ENCODE results near the gene C12orf75.
"Not testable (repeated sequence)": the region's sequence is repeated elsewhere in the genome, so short reads cannot be mapped to it uniquely, and the experiment has no call there.

C12orf75 gene

DNA sequence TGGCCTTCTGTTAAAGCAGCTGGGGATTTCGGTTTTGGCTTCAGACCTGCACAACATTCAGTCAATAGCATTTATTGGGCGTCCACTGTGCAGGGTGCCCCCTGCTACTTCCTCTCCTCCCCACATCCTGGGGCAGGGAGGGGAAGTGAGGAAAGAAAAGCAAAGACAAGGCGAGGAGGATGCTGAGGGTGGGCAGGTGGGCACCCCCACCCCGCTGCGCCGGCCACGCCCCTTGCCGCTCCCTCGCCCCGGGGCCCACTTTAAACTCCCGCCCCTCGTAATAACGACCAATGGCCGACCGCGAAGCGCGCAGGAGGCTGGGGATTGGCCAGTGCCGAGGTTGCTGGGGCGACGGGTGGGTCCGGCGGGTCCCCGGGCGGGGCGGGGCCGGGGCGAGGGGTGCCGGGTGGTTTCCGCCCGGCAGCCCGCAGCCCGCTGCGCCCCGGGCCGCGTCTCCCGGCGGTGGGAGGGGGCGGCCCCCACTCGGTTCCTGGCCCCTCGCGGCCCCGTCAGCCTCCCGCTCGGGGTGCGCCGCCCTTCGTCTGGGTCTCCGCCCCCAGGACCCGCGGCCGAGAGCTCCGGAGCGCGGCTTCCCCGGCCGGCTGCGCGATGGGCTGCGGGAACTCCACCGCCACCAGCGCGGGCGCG is at the start of gene C12orf75:
C12orf75 (plus strand) TSS at position 409 of the 648 bp plus-strand sequence; CDS start at position 610, 201 bp downstream.
- ATAC-seq (peak; percentile 97), DNase-seq (peak; percentile 92)

DNA sequence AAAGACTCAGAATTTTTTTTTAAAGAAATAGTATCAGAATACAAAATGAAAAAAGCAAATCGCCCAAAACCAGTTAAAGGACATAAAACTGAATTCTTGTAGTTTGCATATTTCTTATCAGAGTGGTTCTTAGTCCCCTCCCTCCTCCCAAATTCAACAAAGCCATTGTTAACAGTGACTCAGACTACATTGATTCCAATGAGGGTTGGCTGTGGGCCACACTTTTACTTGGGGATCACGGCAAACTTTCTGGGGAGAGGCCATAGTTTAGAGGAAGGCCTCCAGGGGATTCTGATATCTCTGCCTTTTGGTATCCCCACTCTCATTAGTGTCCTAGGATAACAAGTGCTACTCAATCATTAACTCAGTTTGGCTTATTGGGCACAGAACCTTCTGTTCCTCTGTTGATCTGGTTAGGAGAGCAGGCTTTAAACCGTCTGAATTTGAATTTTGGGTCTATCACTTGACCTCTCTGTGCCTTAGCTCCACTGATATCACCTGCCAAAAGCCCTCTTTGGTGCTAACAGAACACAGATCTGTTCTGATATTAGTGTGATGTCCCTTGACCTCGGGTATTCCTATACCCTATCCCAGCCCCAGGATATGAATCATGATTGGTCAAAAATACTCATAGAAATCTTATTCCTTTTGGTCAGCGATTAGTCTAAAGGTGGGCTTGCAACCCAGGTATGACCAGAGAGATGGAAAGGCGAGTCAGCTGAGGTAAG is 49.4 kb upstream of the C12orf75 start:
- DNase-seq = no peak
- no peak for ATAC-seq

DNA sequence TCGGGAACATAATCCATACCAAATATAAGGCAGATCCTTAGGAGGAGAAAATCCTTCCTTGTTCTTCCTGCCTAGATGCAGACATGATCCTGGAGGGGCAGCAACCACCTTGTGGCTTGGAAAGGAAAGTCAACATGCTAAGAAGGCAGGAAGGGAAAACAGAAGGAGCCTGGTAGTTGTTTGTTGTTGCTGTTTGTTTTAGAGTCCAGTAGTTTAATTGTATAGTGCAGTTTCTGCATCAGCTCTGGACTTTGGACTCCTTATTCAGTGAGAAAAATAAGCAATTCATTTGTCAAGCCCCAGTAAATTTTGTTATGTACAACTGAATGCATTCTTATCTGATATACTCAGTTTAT is 48.8 kb upstream of the C12orf75 start:
- ATAC-seq (no peak), DNase-seq (no peak)

DNA sequence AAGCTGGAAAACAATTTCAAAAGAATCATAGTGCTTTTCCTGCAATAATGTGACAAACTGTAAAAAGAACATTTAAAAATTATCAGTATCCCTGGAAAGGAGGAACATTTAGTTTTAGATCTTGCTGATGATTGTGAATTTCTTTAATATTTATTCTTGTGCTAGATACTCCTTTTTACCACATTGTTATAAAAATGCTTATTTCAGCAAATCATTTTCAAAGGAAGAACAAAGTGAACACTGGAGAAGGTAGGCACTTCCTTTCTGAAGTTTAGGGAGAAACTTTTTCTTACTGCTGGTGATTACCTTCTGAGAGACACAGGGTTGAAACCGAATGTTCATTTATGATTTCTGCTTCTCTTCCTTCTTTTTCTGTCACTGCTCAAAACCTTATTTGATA is 45.1 kb upstream of the C12orf75 start:
- DNase-seq (no peak), ATAC-seq (no peak)

DNA sequence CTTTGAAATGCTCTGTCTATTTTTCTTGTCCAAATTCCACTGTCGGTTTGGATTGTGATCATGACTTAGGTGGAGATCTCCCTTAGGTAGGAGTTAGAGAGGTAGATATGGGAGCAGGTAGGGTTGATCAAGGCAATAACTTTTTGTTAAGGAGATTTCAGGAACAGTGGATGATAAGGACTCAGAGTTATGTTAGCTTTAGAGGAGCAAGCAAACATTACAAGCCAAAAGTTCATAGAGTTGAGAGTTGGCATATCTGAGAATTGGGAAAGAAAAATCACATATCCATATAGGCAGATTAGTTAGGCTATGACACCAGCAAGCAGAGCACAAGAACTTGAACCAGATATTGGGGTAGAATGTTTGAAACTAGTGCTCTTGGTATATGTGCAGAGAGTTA is 43.1 kb upstream of the C12orf75 start:
- no peak for DNase-seq
- no peak for ATAC-seq

DNA sequence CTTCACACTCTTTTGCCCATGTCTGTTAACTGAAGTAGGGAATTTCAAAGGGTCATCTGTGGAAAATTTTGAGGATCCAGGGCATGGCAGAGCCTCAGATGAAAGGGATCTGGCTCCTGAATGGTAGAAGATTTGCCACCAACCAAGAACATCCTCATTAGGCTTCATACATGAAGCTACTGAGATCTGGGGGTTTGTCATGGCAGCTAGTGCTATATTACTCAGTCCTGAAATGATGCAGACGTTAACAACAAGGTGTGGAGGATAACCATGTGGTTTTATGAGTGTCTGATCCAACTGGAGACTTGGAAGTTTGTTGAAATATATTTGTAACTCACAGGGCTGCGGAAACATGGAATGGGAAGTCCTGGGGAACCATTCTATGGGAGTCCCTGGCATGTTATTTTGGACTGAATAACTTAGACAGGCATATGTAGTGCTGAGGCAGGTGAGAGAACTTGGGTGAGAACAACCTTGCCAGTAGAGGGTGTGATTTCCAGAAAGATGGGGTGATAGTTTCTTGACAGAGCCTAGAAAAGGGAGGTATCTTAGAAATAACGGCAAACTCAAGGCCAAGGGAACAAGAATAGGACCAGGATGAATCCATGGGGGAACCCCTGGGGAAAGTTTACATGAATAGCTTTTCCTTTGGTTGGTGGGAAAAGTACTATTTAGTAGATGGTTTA is 42.0 kb upstream of the C12orf75 start:
- DNase-seq (no peak), ATAC-seq (no peak)

DNA sequence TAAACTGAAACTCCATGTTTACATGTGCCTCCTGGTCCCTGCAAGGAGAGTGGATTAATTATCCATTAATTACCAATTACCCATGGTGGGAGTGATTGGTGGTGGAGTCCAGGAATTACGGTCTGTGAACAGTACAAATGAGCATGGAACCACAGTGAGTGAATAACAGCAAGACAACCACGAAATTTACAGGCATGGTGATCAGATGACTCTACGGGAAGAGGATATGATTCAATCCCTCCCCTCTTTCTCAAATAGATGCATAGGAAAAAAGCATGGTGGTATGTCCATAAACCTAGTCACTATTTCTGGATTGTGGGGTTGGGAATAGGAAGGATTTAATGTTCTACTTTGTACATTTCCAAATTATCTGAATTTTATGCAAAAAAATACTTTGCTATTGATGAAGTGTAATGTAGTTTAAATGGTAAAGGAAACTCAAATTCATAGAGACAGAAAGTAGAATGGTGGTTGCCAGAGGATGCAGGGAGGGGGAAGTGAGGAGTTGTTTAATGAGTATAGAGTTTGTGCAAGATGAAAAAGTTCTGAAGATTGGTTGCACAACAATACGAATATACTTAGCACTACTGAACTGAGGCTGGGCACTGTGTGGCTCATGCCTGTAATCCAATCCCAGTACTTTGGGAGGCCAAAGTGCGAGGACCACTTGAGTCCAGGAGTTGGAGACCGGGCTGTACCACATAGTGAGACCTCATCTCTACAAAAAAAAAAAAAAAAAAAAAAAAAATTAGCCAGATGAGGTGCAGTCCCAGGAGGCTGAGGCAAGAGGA is 41.2 kb upstream of the C12orf75 start:
- ATAC-seq (no peak), DNase-seq (no peak)

DNA sequence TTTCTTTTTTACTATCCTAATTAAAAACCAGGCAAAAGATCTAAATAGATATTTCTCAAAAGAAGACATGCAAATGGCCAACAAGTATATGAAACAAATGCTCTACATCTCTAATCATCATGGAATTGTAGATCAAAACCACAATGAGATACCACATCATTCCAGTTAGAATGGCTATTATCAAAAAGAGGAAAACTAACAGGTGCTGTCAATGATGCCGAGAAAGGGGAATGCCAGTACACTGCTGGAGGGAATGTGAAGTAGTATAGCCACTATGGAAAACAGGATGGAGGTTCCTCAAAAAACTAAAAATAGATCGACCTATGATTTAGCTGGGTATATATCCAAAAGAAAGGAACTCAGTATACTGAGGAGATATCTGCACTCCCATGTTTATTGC is 39.0 kb upstream of the C12orf75 start:
- ATAC-seq (no peak), DNase-seq (no peak)

DNA sequence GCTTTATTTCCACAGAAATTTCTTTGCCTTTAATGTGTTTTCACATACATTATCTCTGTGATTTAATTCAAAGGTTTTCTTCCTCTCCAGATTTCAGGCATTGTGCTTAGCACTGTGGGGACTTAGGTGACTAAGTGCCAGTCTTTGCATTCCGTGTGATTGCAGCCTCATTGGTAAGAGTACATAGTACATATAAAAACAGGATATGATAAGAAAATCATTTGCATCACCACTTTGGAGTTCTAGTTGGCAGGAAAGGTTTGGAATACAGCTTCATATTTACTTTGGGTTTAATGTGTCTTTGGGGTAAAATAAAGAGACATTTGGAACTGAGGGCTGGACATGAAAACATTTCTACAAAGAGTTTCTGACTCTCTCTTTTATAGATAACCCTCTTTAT is 37.8 kb upstream of the C12orf75 start:
- DNase-seq (no peak), ATAC-seq (no peak)

DNA sequence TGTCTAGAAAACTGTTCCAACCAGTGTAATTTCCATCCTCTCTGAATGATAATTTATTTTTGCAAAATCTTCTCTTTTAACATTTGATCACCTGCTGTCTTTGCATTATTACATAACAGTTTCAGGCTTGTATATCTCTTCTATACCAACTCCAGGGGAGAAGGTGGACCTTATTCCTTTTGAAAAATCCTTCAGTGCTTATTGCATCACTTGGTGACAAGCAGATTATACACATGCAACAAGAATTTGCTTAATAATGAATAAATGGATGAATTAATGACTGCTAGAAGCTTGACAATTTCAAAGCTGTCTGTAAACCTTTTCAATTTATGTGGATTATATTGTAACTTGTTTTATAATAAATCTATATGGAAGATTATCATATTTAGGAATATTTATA is 37.3 kb upstream of the C12orf75 start:
- DNase-seq = no peak
- ATAC-seq = no peak

DNA sequence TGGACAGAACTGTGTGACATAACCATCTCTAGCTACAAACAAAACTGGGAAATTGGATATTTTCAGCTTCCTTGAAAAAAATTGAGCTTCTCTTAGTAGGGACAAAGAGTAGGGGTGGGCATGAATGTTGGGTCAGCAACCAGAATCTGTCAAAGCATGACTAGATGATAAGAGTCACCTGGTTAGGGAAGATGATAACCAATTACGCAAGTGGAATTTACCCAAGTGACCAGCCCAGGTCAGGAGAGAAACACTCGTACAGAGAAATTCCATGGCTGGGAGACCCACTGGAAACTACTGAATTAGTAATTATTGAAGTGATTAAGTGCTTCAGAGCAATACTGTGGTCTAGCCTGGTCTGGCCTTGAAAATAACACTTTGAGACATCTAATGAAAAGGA is 36.3 kb upstream of the C12orf75 start:
- DNase-seq (no peak), ATAC-seq (no peak)

DNA sequence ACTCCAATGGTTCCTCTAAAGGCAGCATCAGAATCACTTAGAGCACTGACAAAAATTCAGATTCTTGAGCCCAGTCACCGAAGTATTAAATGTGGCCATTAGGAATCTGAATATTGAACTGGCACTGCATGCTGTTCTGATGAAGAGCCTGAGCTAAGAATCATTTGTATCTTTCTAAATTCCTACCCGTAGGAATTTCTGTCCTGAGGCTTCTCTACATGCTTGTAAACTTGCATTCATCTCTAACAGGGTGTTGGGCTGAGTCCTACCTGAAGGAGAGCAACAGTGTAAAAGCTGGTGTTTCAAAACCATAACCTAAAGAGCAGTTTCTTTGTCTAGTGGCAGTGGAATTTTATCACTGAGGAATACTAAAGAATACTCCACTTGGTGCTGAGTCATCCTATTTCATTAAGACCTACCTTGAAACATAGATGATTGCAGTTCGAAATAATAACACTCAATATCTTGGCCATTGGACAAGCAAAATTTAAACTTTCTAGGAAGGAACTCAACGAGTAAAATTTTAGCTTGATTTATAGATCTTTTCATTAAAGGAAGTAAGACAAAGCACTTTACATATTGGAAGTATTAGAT is 35.5 kb upstream of the C12orf75 start:
- ATAC-seq (no peak), DNase-seq (no peak)

DNA sequence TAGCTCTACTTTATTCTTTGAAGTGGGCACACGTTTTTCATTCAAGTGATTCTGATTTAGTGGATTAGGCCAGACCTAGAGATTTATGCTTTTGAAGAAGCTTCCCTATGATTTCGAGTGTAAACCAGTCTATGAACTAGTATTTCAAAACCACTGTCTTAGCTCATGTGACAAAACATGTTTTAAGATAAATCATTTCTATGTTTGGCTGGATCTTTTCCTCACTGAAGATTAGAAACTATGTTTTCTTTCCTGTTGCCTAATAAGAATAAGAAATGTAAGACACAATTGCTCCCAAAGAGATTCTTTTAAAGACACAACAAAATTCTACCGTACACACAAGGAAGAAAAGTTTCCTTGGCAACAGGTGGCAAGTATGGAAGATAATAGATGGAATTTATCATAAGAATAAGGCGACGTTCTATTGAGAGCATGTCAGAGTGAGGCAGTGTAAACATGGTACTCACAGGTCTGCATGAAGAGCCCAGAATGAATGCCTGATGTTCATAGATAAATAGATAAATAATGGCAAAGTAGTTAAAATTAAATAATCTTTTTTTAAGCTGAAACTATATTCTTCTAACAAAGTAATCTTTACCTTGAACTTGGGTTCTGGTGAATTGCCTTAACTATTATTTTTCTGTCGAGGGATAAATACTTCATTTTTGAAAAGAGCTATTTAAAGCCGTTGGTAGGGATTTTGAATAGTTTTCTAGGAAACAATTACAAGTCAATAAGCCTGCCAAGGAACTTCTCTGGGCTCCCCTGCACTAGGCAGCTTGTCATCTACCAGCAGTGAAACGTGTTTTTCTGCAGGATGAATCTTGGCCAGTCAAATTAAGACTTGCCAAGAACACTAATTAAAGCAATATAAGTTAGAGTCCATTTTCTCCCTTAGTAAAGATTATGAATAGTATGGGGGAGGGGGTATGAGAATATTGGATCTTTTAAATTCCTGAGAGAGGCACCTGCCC is 34.1 kb upstream of the C12orf75 start:
- ATAC-seq = no peak

DNA sequence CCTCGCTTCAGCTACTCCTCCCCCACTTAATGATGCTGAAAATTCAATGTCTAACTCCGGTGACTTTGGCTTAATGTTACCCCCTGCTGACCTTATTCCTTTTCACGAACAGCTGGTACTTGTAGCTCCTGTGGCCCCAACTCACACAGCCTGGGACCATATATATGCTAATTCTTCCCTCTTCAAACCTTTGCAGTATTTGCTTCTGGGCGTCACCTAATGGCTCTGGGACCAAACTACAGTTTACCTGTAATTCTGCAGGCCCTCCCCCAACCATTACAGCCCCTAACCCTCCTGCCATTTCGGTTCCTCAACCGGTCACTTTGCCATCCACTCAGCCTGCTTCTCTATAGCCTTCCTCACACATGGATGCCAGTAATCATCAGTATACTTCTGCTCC is 29.6 kb upstream of the C12orf75 start:
- DNase-seq = no peak
- ATAC-seq = no peak

More for the DNA sequence above, 34.1 kb upstream of the C12orf75 start:
- no peak for DNase-seq

DNA sequence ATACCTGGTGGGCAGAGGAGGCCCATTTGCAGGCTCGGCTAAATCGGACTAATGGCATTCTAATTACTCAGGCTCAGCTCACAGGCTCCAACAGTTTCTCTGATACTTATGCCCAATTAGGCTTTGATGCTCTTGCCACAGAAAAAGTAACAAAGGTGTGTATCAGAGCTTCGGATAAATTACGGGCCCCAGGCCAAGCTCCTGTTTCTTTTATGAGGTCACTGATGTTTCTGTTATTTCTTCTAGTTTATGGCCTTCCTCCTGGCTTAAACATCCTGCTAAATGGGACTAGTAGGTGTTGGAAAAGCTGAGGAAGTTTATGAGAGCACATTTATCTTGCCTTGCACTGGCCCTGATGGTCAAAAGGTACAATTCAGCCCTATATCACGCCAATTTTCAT is 28.8 kb upstream of the C12orf75 start:
- no peak for ATAC-seq
- DNase-seq = no peak

DNA sequence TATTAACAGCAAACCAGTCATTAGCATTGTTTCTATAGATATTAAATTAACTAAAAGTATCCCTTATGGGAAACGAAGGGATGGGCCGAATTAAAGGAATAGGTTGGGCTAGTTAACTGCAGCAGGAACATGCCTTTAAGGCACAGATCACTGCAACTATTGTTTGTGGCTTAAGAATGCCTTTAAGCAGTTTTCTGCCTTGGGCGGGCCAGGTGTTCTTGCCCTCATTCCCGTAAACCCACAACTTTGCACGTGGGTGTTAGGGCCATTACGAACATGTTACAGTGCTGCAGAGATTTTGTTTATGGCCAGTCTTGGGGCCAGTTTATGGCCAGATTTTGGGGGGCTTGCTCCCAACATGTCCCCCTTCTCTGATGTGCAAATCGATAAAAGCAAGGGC is 27.5 kb upstream of the C12orf75 start:
- not testable (repeated sequence) for DNase-seq, ATAC-seq

DNA sequence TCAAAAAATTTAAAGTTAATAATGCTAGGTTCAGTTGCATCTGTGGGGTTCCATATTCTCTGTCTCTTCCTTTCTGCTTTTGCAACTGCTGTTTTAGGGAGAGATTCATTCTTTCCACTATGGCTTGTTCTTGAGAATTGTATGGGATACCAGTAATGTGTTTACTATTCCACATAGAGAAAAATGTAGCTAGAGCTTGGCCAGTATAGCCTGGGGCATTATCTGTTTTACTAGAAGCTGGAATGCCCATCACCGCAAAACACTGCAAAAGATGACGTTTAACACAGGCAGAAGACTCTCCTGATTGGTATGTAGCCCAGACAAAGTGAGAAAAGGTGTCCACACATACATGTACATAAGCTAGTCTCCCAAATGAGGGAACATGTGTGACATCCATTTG is 25.9 kb upstream of the C12orf75 start:
- not testable (repeated sequence) for DNase-seq, ATAC-seq

DNA sequence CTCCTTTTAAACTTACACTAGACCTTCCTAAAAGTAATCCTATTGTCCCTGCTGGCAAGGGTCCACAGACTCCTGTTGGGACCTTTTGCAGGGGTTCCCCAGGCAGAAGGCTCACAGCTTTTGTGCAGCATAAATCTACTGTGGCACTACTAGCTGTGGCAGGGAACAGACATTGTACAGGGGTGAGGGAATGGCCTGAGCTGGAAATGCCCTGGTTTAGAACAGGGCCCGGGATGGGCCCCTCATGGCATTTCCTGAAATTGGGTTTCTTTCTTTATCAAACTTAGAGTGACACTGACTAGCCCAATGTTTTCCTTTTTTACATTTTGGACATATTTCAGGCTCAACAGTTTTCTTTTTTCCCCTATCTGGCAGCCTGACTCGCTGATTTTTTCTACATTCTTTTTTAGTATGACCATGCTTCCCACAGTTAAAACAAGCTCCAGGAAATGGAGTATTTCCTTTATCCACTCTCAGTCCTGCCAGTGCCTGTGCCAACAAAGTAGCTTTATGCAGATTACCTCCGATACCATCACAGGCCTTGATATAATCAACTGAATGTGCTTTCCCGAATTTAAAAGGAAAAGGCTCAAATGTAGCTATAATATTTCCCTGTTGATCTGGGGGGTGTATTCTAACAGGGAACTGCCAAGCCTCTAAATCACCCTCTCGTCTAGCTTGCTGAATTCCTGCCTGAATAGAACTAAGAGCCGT is 22.7 kb upstream of the C12orf75 start:
- not testable (repeated sequence) for DNase-seq, ATAC-seq

DNA sequence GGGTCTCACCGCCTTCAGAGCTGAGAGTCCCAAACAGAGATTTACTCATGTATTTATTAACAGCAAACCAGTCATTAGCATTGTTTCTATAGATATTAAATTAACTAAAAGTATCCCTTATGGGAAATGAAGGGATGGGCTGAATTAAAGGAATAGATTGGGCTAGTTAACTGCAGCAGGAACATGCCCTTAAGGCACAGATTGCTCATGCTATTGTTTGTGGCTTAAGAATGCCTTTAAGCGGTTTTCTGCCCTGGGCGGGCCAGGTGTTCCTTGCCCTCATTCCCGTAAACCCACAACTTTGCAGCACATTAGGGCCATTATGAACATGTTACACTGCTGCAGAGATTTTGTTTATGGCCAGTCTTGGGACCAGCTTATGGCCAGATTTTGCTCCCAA is 21.7 kb upstream of the C12orf75 start:
- not testable (repeated sequence) for DNase-seq, ATAC-seq

DNA sequence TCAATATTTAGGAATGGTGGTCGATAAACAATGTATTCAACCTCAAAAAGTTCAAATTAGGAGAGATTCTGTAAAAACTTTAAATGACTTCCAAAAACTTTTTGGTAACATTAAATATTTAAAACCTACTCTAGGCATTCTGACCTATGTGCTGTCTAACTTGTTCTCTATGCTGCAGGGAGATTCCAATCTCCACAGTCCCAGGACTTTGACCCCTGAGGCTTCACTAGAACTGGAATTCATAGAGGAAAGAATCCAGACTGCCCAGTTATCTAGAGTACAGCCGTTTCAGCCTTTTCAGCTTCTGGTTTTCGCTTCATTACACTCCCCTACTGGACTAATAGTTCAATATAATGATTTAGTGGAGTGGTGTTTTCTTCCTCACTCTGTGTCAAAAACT is 21.1 kb upstream of the C12orf75 start:
- DNase-seq, ATAC-seq: not testable (repeated sequence)
